ES-I3 (cell line): ENCODE results near the gene COL26A1.
"Not testable (repeated sequence)": the region's sequence is repeated elsewhere in the genome, so short reads cannot be mapped to it uniquely, and the experiment has no call there.

Experiments
- H3K36me3 ChIP-seq: 2 replicates; pipeline ENCODE4 v1.6.1; 2013; ENCODE audit warnings: mild to moderate bottlenecking, low read length, control low read depth, moderate library complexity; ENCODE audit not compliant: insufficient read depth
- H3K4me1 ChIP-seq: 2 replicates; pipeline ENCODE4 v1.6.1; 2013; ENCODE audit warnings: mild to moderate bottlenecking, control low read depth, low read length; ENCODE audit not compliant: insufficient read depth
- H3K9ac ChIP-seq: 2 replicates; pipeline ENCODE4 v1.6.1; 2013; ENCODE audit warnings: low read depth, mild to moderate bottlenecking, low read length, moderate library complexity
- H3K9me3 ChIP-seq: 2 replicates; pipeline ENCODE4 v1.6.1; 2013; ENCODE audit warnings: mild to moderate bottlenecking, low read length, moderate library complexity; ENCODE audit not compliant: control insufficient read depth, insufficient read depth

COL26A1 gene

DNA sequence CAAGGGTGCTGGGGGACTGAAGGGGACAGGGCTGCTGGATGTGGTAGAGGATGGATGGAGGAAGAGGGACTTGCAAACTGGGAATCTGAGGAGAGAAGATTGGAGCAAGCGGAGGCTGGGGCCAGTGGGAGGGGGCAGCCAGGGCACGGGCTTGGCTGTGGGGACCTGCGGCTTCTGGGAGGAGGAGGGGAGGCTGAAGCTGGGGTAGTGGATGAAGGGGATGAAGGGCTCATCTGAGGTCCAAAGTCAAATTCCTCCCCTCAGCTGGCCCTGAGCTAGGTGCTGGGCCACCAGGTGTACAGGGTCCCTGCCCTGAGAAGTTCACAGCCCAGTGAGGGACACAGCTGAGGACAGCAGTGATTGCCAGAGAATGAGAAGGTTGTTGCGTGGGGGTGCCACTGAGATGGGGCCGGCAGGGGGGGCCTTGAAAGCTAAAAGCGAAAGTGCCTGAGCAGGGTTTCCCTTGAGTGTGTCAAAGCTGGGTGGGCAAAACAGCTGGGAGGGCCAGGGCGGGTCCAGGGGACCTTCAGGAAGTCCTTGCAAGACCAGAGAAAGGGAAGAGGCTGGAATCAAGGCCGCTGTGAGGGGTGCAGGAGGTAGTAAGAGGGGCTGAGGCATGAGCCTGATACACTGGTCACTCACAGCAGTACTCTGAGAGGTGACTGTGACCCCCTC, 191.2 kb downstream of the COL26A1 start:
- Histone ChIP-seq H3K9me3 (no peaks in the 10 kb centered on the region), H3K4me1 (no peaks in the 10 kb centered on the region), H3K9ac (no peak overlapping the region), H3K36me3 (no peaks in the 10 kb centered on the region)

DNA sequence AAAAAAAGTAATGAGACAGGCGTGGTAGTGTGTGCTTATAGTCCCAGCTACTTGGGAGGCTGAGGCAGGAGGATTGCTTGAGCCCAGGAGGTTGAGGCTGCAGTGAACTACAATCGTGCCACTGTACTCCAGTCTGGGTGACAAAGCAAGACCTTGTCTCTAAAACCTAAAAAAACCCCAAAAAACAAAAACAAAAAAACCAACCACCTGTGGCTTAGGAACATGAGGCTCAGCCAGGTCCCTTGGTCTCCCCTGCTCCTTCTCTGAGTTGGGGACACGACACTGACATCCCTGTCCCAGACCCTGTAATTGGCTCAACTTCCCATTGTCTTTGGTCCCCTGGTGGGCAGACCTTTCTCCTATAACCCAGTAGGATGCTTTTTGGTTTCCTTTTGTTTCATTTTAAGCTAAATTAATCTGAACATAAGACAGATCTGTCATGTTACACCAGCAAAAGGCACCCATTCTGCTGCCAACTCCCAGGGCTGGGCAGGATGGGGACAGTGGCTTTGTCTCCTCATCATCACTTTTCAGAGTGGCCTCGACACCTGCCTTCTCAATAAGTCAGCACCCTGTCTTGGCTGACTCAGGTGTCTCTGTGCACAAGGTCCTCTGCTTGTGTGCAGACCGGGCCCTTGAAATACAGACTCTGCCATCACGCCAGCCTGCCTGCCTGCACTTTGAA, 192.1 kb downstream of the COL26A1 start:
- Histone ChIP-seq H3K9me3 (no peaks in the 10 kb centered on the region), H3K36me3 (no peaks in the 10 kb centered on the region), H3K4me1 (no peaks in the 10 kb centered on the region), H3K9ac (no peak overlapping the region)

DNA sequence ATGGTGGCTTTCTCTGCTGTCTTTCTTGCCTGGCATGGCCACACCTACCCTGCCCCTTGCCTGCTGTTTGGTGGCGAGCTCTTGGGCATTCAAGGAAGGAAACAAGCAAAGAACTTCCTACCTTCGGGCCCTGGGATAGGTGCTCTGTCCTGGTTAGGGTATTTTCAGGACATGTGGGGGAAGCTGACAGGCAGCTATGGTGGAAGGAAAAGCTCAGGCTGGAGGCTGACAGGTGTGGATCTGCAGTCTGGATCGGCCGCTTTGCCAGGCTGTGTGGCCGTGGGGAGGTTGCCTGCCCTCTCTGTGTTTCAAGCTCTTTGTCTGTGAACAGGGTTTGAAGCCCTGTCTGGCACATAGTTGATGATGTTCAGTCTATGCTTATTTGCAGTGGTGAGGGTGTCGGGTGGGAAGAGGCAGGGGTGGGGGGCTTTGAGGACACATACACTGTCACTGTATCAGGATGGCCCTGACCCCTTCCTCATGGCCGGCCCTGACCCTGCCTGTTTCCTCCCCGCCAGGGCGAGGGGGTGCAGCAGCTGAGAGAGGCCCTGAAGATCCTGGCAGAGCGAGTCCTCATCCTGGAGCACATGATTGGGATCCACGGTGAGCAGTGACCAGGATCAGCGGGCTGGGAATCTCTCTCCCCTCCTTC, 192.7 kb downstream of the COL26A1 start:
- Histone ChIP-seq H3K36me3 (no peaks in the 10 kb centered on the region), H3K9ac (no peak overlapping the region), H3K4me1 (no peaks in the 10 kb centered on the region), H3K9me3 (no peaks in the 10 kb centered on the region)

DNA sequence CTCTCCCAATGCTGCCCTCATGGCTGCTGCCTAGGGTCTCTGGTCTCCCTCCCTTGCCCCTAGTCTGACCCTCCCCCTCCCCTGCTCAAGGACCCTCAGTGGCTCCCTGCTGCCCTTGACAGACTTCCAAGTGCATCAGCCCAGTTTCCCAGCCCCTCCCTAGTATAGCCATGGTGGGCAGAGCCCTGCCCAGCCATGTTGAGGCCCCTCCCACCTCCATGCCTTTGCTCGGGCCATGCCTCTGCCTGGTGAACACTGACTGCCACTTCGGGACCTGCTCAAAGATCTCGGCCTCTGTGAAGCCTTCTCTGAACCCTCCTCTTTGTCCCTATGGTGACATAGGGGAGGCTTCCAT, 193.2 kb downstream of the COL26A1 start:
- Histone ChIP-seq H3K36me3 (no peaks in the 10 kb centered on the region), H3K9ac (no peak overlapping the region), H3K9me3 (no peaks in the 10 kb centered on the region), H3K4me1 (no peaks in the 10 kb centered on the region)

DNA sequence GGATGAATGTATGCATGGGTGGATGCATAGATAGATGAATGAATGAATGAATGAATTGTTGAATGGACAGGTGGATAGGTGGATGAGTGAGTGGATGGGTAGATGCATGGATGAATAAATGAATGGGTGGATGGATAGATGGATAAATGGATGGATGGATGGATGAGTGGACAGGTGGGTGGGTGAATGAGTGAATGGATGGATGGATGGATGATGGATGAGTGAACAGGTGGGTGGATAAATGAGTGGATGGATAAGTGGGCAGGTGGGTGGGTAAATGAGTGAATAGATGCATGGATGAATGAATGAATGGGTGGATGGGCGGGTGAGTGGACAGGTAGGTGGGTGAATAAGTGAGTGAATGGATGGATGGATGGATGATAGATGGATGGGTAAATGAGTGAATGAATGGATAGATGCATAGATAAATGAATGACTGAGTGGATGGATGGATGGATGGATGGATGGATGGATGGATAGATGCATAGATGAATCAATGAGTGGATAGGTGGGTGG, 193.8 kb downstream of the COL26A1 start:
- Histone ChIP-seq H3K9me3 (no peaks in the 10 kb centered on the region), H3K4me1 (no peaks in the 10 kb centered on the region), H3K36me3 (no peaks in the 10 kb centered on the region), H3K9ac (no peak overlapping the region)

DNA sequence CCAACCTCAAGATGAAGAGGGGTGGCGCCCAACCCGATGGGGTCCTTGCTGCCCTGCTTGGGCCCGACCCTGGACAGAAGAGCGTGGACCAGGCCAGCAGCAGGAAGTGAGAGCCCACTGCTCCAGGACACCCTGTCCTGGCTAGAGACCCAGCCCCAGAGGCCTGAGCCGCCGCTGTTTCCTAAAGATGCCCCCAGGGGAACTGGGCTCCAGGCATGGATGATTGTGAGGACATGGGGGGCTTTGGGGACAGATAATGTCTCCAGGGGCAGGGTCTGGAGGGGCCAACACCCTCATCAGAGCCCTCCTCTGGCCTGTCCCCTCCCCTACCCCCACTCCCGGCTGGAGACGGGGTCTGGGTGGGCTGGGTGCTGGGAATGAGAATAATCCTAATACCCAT, 194.7 kb downstream of the COL26A1 start:
- Histone ChIP-seq H3K9me3 (no peaks in the 10 kb centered on the region), H3K9ac (no peak overlapping the region), H3K4me1 (no peaks in the 10 kb centered on the region)

DNA sequence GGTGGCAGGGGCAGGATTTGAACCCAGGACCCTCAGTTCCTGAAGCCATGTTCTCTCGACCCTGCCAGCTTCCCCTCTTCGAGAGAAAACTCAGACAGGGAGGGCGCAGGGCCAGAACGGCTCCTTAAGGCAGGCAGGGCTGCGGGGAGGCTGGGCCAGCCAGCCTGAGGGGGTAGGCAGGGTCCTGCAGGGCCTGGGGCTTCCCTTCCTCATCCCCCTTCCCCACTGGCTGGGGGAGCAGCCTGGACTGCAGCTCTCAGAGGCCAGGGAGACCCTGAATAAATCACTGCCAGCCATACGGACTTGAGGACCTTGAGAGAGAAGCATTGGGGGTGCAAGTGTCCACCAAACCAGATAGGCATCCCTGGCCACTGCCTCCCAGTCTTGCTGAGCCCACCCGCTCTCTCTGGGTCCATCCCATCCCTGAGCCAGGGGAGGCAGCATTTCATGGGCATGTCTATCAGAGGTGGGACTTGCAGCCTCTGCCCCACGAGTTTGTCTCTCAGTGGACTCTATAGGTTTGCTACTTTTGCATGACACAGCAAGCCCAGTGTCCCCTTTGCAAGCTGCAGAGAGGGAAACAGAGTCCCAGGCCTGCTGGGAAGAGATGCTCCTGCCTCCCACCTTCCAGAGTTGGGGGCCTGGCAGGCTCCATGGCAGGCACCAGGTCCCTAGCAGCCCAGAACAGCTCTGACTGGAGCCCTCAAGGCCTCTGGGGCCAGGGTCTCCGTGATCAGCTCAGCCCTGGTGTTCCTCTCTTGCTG, 195.5 kb downstream of the COL26A1 start:
- Histone ChIP-seq H3K4me1 (no peaks in the 10 kb centered on the region), H3K36me3 (no peaks in the 10 kb centered on the region), H3K9me3 (no peaks in the 10 kb centered on the region), H3K9ac (no peak overlapping the region)

More for the DNA sequence above, 194.7 kb downstream of the COL26A1 start:
- no peaks in the 10 kb centered on the region for H3K36me3 ChIP-seq

DNA sequence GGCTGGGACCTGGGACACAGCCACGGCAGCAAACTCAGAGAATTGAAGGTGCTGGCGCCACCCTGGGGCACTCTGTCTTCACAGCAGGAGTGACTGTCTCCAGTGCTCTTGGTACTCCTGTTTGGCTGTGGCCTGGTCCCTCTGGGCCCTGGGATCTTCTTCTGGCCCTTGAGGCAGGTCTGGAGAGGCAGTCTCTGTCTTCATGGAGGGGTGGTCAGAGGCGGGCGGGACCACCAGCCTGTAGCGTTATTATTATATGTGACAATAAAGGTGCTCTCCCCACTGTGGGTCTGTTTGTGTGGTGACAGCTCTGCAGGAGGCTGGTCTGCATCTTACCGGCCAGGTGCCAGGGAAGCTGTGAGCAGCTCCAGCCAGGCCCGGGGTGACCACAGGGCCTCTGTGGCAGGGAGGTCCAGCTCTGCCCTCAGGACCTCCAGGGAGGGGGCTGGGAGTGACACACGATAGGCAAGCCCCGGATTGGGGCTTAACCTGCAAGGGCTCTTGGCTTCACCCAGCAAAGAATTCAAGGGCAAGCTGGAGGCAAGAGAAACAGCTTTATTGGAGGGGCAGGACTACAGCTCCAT, 196.2 kb downstream of the COL26A1 start:
- Histone ChIP-seq H3K9ac (no peak overlapping the region), H3K36me3 (no peaks in the 10 kb centered on the region), H3K4me1 (peaks cover 4% of the 10 kb centered on the region; the same call in 1 of the 2 replicates), H3K9me3 (no peaks in the 10 kb centered on the region)

DNA sequence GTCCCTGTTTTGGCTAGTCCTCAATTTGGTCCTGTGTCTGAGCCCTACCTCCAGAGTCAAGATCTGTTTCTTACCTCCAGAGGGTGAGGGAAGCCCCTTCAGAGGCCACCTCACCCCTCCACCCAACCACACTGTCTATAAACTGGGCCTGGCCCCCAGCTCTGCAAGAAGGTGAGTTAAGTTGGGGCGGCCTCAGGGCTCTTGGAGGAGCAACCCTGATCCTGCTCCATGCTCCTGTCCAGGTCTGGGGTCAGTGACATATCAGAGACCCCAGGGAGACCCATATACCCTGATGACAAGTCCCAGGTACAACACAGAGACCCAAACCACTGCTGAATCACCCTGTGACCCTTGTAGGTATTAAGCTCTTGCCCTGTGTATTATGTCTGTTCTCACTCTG, 196.9 kb downstream of the COL26A1 start:
- H3K4me1 ChIP-seq, result peaks cover 10% of the 10 kb centered on the region
- no peaks in the 10 kb centered on the region for H3K9me3 ChIP-seq
- no peak overlapping the region for H3K9ac ChIP-seq
- H3K36me3 ChIP-seq, result no peaks in the 10 kb centered on the region

DNA sequence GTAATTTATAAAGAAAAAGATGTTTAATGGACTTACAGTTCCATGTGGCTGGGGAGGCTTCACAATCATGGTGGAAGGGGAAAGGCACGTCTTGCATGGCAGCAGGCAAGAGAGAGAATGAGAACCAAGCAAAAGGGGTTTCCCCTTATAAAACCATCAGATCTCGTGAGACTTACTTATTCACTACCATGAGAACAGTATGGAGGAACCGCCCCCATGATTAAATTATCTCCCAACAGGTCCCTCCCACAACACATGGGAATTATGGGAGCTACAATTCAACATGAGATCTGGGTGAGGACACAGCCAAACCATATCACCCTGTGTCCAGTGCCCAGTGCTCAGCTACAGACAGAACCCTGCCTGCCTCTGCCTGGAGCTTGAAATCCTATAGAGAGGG, 197.3 kb downstream of the COL26A1 start:
- peaks cover 11% of the 10 kb centered on the region for H3K4me1 ChIP-seq
- H3K36me3 ChIP-seq, H3K9me3 ChIP-seq, H3K9ac ChIP-seq: not testable (repeated sequence)

DNA sequence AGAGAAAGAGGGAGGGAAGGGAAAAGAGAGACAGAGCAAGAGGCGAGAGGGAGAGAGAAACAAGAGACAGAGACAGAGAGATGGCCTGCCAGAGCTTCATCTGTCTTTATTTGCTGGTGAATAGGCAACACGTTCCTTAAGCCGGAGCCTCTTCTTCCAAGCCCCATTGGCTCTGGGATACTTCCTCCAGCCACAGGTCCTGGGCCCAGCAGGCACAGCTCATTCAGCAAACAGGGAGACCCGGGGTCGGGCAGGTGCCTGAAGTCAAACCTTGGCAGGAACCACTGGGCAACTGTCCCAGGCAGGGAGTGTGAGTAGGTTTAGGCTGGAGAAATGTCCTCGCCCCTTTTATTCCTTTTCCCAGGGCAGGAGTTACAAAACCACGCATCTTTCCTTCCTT, 198.2 kb downstream of the COL26A1 start:
- no peaks in the 10 kb centered on the region for H3K9me3 ChIP-seq
- peaks cover 11% of the 10 kb centered on the region for H3K4me1 ChIP-seq
- no peaks in the 10 kb centered on the region for H3K36me3 ChIP-seq
- no peak overlapping the region for H3K9ac ChIP-seq

DNA sequence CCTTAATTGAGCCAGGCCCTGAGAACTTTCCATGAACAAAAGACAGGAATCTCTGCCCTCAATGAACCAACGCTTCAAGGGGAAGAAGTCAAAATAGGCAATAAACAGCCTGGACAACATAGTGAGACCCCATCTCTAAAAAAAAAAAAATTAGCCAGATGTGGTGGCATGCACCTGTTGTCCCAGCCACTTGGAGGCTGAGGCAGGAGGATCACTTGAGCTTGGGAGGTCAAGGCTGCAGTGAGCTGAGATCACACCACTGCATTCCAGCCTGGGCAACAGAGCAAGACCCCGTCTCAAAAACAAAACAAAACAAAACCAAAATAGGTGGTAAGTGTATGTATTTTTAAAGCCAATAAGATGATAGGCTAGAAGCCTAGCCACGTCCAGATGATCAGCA, 198.6 kb downstream of the COL26A1 start:
- H3K9me3 ChIP-seq, H3K9ac ChIP-seq, H3K36me3 ChIP-seq: not testable (repeated sequence)
- H3K4me1 ChIP-seq, result peaks cover 11% of the 10 kb centered on the region

DNA sequence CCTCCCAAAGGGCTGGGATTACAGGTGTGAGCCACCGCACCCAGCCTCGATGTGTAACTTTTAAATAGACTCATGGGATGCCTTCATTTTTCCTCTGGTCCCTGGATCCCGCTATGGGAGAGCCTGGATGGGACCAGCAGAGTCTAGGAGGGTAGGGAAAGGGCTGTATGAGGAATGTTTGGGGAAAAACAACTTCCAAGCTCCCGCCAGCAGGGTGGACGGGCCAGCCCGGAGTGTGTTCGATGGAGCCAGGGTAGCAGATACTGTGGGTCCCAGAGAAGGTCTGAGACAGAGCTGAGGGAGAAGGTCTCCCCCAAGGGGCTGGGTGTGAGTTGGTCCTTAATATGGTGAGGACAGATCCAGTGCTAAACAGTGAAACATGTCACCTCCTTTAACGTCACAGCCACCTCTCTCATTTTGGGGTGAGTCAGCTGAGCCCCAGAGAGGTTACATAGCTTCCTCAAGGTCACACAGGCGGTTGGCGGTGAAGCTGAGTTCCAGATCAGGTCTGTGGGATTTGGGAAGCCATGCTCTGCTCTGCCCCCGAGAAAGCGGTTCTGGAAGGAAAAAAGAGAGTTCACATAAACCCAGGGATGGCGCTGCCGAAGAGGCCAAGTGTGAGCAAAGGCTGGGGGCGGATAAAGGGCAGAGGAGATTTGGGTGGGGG, 200.0 kb downstream of the COL26A1 start:
- no peaks in the 10 kb centered on the region for H3K36me3 ChIP-seq
- peaks cover 11% of the 10 kb centered on the region for H3K4me1 ChIP-seq
- H3K9me3 ChIP-seq, result no peaks in the 10 kb centered on the region
- H3K9ac ChIP-seq, result no peak overlapping the region
